Activated CD8-positive, alpha-beta memory T cell treated with anti-CD3 and anti-CD28 coated beads for 1 hour (primary cell): ENCODE results near the gene RHBDL3.

ENCODE experiments used
- DNase-seq, 2 donors: peaks; one replicate each; pipeline ENCODE4 v3.0.0-alpha.2; 2020; ENCODE audit warnings: low read depth in 1 of 2; ENCODE audit errors: extremely low read depth in 1 of 2

RHBDL3 gene

GRCh38 chr17:32356378-32356743 lies 90.7 kb downstream of the RHBDL3 start:
- DNase-seq = no peak

GRCh38 chr17:32356750-32357149 lies 91.1 kb downstream of the RHBDL3 start:
- no peak for DNase-seq

GRCh38 chr17:32357615-32358014 lies 92.0 kb downstream of the RHBDL3 start:
- DNase-seq = no peak

GRCh38 chr17:32361270-32361669 lies 95.6 kb downstream of the RHBDL3 start:
- no peak for DNase-seq

GRCh38 chr17:32370426-32370825 lies 104.8 kb downstream of the RHBDL3 start:
- DNase-seq = no peak
